ENCODE measurements around the gene UNC5A.

UNC5A gene

GRCh38 chr5:176894298-176894697 lies 83.9 kb downstream of the UNC5A start:
- DNase-seq (ENCODE audit: extremely low read depth, insufficient read length): no peak
- Histone ChIP-seq H3K27me3 (replicated peaks; ENCODE audit: control insufficient read depth, insufficient read depth, low read length) (no peaks in the 10 kb centered on the region; the same call in 1 of the 2 replicates), H3K4me3 (replicated peaks; ENCODE audit: low read depth, low read length) (no peak overlapping the region), H3K36me3 (ENCODE audit: control insufficient read depth, insufficient read depth, low read length) (no peaks in the 10 kb centered on the region)
- TF ChIP-seq CTCF (IDR thresholded peaks at IDR 0.05; ENCODE audit: insufficient read depth, low read length, poor library complexity, severe bottlenecking): no peak

- no peak for TF ChIP-seq CTCF (IDR thresholded peaks at IDR 0.05; ENCODE audit: insufficient read depth, low read length, poor library complexity, severe bottlenecking)
- no peaks in the 10 kb centered on the region; the same call in 1 of the 2 replicates for H3K27me3 ChIP-seq (replicated peaks; ENCODE audit: control insufficient read depth, insufficient read depth, low read length)
- H3K36me3 ChIP-seq (ENCODE audit: control insufficient read depth, insufficient read depth, low read length): no peaks in the 10 kb centered on the region; the same call in 1 of the 2 replicates
- no peak for DNase-seq (ENCODE audit: extremely low read depth, insufficient read length)
- no peak overlapping the region for H3K4me3 ChIP-seq (replicated peaks; ENCODE audit: low read depth, low read length)
Observed at GRCh38 chr5:176895831-176896230, 85.5 kb downstream of the UNC5A start.

- Histone ChIP-seq H3K27me3 (replicated peaks; ENCODE audit: control insufficient read depth, insufficient read depth, low read length) (no peaks in the 10 kb centered on the region; the same call in 1 of the 2 replicates), H3K4me3 (replicated peaks; ENCODE audit: low read depth, low read length) (no peak overlapping the region), H3K36me3 (ENCODE audit: control insufficient read depth, insufficient read depth, low read length) (no peaks in the 10 kb centered on the region; the same call in 1 of the 2 replicates)
- DNase-seq (ENCODE audit: extremely low read depth, insufficient read length): no peak
- TF ChIP-seq CTCF (IDR thresholded peaks at IDR 0.05; ENCODE audit: insufficient read depth, low read length, poor library complexity, severe bottlenecking): no peak
Observed at GRCh38 chr5:176897263-176897662, 86.9 kb downstream of the UNC5A start.

- H3K27me3 ChIP-seq (replicated peaks; ENCODE audit: control insufficient read depth, insufficient read depth, low read length): no peaks in the 10 kb centered on the region
- peaks cover 8% of the 10 kb centered on the region for H3K36me3 ChIP-seq (ENCODE audit: control insufficient read depth, insufficient read depth, low read length)
- no peak for TF ChIP-seq CTCF (IDR thresholded peaks at IDR 0.05; ENCODE audit: insufficient read depth, low read length, poor library complexity, severe bottlenecking)
- no peak within 1 kb of the TSS for H3K4me3 ChIP-seq (replicated peaks; ENCODE audit: low read depth, low read length)
- no peak for DNase-seq (ENCODE audit: extremely low read depth, insufficient read length)
Observed at GRCh38 chr5:176899296-176899891, 89.0 kb downstream of the UNC5A start, which contains the start of gene HK3. Gene HK3 (minus strand): TSS chr5:176899346. CDS start chr5:176896159, 3,187 bp downstream.

- TF ChIP-seq CTCF (IDR thresholded peaks at IDR 0.05; ENCODE audit: insufficient read depth, low read length, poor library complexity, severe bottlenecking): no peak
- peaks cover 11% of the 10 kb centered on the region for H3K36me3 ChIP-seq (ENCODE audit: control insufficient read depth, insufficient read depth, low read length)
- H3K27me3 ChIP-seq (replicated peaks; ENCODE audit: control insufficient read depth, insufficient read depth, low read length): no peaks in the 10 kb centered on the region
- H3K4me3 ChIP-seq (replicated peaks; ENCODE audit: low read depth, low read length): no peak overlapping the region
- DNase-seq (ENCODE audit: extremely low read depth, insufficient read length): no peak
Observed at GRCh38 chr5:176899946-176900779, 89.8 kb downstream of the UNC5A start.

All from GM06990 (cell line).